Mucosa of rectum (tissue), 2 donors: ENCODE measurements around the gene KLHDC4.

Source experiments
- H3K27ac ChIP-seq, 2 donors: one replicate each; pipeline ENCODE4 v1.7.0; 2013; ENCODE audit warnings: inconsistent platforms in 2 of 2, low read depth in 2 of 2, low read length in 2 of 2
- H3K27me3 ChIP-seq, 2 donors: one replicate each; pipeline ENCODE4 v1.7.0; 2013; ENCODE audit warnings: low read length in 2 of 2; ENCODE audit not compliant: control insufficient read depth in 2 of 2, insufficient read depth in 2 of 2
- H3K36me3 ChIP-seq, 2 donors: one replicate each; pipeline ENCODE4 v1.7.0; 2013; ENCODE audit warnings: low read length in 2 of 2; ENCODE audit not compliant: control insufficient read depth in 2 of 2, insufficient read depth in 2 of 2
- H3K4me1 ChIP-seq, 2 donors: one replicate each; pipeline ENCODE4 v1.7.0; 2013; ENCODE audit warnings: low read length in 2 of 2, mild to moderate bottlenecking in 1 of 2; ENCODE audit not compliant: control insufficient read depth in 2 of 2, insufficient read depth in 2 of 2
- H3K4me3 ChIP-seq, 2 donors: one replicate each; pipeline ENCODE4 v1.7.0; 2013; ENCODE audit warnings: low read length in 2 of 2
- H3K9ac ChIP-seq, 2 donors: one replicate each; pipeline ENCODE4 v1.7.0; 2013; ENCODE audit warnings: low read length in 2 of 2, low read depth in 1 of 2, mild to moderate bottlenecking in 1 of 2
- H3K9me3 ChIP-seq, 2 donors: one replicate each; pipeline ENCODE4 v1.7.0; 2013; ENCODE audit warnings: low read length in 2 of 2; ENCODE audit not compliant: control insufficient read depth in 2 of 2
- donor health status: healthy.
- donor health status: Normal muscosa, but diverticular disease.

Gene KLHDC4

GRCh38 chr16:87708881-87709638 is 56.7 kb downstream of the KLHDC4 start:
- no peak overlapping the region for H3K4me3 ChIP-seq
- H3K9ac ChIP-seq, result no peak overlapping the region
- peaks cover 26 to 31% of the 10 kb centered on the region in 2 donors for H3K36me3 ChIP-seq
- H3K9me3 ChIP-seq, result no peaks in the 10 kb centered on the region
- H3K27ac ChIP-seq, result no peak overlapping the region
- H3K27me3 ChIP-seq, result no peaks in the 10 kb centered on the region
- peaks cover 0 to 4% of the 10 kb centered on the region in 2 donors for H3K4me1 ChIP-seq

DNA sequence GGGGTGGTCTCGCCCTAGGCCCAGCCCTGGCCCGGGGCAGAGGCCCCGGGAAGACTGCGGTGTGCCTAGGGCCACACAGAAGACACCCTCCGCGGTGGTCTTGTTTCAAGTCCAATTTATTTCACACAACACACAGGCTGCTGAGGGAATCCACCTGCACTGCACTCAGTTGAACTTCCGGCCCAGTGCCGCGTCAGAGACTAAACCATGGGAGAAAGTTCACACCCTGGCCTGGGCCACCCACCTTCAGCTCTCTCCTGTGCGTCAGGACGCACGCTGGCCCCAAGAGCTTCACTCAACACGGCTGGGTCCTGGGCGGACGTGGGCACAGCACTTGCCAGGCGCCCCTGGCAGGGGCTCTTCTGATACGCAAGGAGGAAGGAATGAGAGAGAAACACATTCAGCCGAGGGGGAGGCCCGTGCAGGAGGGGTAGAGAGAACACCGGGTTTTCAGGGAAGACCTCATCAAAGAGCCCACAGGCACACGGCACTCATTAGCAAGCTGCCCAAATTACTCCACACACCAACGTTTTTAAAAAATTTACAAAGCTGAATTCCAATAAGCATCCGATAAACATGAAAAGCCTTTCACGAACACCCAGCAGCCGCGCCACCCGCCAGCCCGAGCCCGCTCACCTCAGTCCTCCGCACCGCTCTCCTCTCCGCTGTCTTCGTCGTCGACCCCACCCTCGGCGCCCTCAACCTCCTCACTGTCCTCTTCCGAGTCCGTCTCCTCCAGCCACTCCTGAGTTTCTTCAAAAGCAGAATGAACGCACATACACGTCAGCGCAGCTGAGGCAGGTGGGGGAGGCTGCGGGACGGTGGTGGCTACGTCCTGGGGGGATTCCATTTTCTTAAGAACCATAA is 57.8 kb downstream of the KLHDC4 start:
- no peak overlapping the region for H3K4me3 ChIP-seq
- peaks cover 0 to 4% of the 10 kb centered on the region in 2 donors for H3K4me1 ChIP-seq
- no peaks in the 10 kb centered on the region for H3K9me3 ChIP-seq
- no peak overlapping the region for H3K27ac ChIP-seq
- peaks cover 30 to 31% of the 10 kb centered on the region in 2 donors for H3K36me3 ChIP-seq
- H3K9ac ChIP-seq, result no peak overlapping the region
- H3K27me3 ChIP-seq, result no peaks in the 10 kb centered on the region

DNA sequence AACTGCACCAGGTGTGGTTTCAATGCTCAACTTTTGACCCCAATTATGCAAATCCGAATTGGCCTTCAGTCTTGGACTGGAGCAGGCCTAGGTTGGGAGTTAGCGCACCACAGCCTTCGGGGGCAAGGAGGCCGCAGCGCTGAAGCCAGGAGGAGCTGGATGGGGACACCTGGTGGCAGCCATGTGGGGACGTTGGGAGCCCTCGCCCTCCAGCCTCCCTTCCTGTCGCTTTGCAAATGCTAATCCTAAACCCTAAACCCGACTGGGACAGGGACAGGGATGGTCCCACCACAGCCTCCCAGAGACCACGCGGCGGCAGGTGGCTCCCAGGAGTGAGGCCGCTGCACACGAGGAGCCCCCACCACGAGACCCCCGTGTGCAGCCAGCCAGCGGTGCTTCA is 58.7 kb downstream of the KLHDC4 start:
- H3K4me1 ChIP-seq, result no peaks in the 10 kb centered on the region
- H3K4me3 ChIP-seq, result no peak overlapping the region
- H3K27me3 ChIP-seq, result no peaks in the 10 kb centered on the region
- H3K27ac ChIP-seq, result no peak overlapping the region
- H3K36me3 ChIP-seq, result peaks cover 30 to 31% of the 10 kb centered on the region in 2 donors
- H3K9me3 ChIP-seq, result no peaks in the 10 kb centered on the region
- no peak overlapping the region for H3K9ac ChIP-seq

DNA sequence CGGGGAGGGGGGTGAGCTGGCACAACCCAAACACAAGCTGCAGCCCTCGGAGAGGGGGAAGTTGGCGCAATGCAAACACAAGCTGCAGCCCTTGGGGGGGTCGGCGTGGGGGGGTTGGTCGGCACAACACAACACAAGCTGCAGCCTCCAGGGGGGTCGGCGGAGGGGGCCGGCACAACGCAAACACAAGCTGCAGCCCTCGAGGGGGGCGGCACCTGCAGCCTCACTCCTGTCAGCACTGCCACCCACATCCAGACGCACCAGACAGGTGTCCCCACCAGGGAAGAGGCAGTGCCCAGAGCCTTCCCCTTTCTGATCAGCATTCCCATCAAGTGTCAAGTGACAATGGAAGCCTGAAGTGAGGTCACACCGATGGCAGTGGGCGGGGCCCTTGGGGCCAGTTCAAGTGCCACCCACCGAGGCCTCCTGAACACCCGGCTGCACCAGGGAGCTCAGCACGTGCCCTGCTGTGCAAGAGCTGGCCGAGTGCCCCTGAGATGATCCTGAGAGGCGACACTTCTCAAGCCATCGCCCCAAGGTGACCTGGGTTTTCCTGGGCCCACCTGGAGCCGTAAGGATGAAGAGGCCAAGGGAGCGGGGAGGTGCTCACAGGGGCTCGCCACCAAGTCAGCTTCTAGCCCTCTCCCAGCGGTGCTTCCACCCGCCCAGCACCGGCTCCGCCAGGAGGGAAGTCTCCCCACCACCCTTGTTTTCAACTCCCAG is 59.3 kb downstream of the KLHDC4 start:
- no peaks in the 10 kb centered on the region for H3K9me3 ChIP-seq
- no peak overlapping the region for H3K4me3 ChIP-seq
- peaks cover 30 to 34% of the 10 kb centered on the region in 2 donors for H3K36me3 ChIP-seq
- no peak overlapping the region for H3K9ac ChIP-seq
- H3K27me3 ChIP-seq, result no peaks in the 10 kb centered on the region
- no peak overlapping the region for H3K27ac ChIP-seq
- H3K4me1 ChIP-seq, result no peaks in the 10 kb centered on the region

- no peaks in the 10 kb centered on the region for H3K27me3 ChIP-seq
- no peaks in the 10 kb centered on the region for H3K9me3 ChIP-seq
- no peak overlapping the region for H3K9ac ChIP-seq
- peaks cover 30 to 31% of the 10 kb centered on the region in 2 donors for H3K36me3 ChIP-seq
- H3K27ac ChIP-seq, result no peak overlapping the region
- H3K4me3 ChIP-seq, result no peak overlapping the region
- no peaks in the 10 kb centered on the region for H3K4me1 ChIP-seq
These were observed 60.0 kb downstream of the KLHDC4 start for GRCh38 chr16:87705771-87706277.

DNA sequence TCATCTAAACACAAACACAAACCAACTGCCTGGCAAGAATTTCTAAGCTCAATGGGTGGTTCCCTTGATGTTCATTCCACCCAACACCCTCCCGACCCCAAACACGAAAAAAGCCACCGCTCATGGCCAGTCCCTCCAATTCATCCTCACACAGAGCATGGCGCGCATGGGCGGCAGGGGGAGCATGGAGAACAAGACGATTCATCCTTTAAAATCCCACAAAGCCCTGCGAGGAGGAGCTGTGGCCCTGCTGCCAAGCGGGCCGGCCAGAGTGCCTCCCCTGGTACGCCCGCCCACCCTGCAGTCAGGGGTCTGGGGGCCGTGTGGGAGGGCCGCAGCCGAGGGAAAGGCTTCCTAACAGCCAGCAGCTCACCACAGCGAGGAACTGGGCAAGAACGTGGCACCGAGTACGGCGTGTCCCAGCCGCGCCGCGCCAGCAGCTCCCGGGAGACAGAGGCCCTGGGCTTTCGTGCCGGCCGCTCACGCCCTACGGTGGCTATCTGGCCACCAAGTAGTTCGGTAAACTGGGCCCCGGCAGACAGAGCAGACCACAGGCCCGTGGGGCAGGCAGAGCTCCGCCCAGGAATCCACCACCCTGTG is 60.9 kb downstream of the KLHDC4 start:
- no peaks in the 10 kb centered on the region for H3K4me1 ChIP-seq
- H3K4me3 ChIP-seq, result no peak overlapping the region
- peaks cover 26 to 32% of the 10 kb centered on the region in 2 donors for H3K36me3 ChIP-seq
- H3K27me3 ChIP-seq, result no peaks in the 10 kb centered on the region
- no peaks in the 10 kb centered on the region for H3K9me3 ChIP-seq
- H3K9ac ChIP-seq, result no peak overlapping the region
- no peak overlapping the region for H3K27ac ChIP-seq

DNA sequence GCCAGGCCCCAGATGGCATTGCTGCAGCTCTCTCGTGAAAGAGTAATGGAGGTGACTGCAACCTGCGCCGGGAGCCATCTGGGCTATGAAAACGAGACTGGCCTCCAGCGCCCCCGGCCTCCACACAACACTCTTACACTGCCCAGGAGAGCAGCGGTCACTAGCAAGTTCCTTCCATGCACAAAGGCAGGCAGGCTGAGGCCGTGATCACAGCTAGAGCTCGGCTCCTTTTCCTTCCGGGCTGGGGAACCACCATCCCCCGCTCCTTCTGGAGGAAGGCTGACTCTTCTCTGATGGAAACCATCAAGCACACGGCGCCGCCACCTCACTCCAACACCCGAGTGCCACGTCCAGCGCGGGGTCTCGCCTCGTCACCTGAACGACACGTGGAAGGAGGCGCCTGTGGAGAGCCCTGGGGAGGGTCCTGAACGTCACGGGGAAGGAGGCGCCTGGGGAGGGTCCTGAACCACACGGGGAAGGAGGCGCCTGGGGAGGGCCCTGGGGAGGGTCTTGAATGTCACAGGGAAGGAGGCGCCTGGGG is 61.9 kb downstream of the KLHDC4 start:
- Histone ChIP-seq H3K27me3 (no peaks in the 10 kb centered on the region), H3K36me3 (peaks cover 21 to 23% of the 10 kb centered on the region in 2 donors), H3K4me1 (no peaks in the 10 kb centered on the region), H3K9ac (no peak overlapping the region), H3K4me3 (no peak overlapping the region), H3K27ac (no peak overlapping the region), H3K9me3 (no peaks in the 10 kb centered on the region)

DNA sequence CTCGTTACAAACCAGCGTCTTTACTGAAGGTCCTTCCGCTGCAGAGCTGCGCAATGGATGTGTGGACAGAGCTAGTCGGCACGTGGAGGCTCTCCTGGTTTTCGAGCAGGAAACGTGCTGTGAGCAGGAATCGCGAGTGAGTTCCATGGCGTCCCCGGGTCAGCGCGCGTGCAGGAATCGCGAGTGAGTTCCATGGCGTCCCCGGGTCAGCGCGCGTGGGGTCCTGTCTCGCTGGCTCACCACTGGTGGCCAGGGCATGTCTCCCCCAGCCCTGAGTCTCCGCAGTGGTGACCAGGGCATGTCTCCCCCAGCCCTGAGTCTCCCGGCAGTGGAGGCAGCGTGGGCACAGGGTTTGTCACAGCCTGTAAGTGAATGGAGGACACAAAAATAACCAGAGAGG is 62.7 kb downstream of the KLHDC4 start:
- Histone ChIP-seq H3K27me3 (no peaks in the 10 kb centered on the region), H3K4me1 (no peaks in the 10 kb centered on the region), H3K9ac (no peak overlapping the region), H3K27ac (no peak overlapping the region), H3K4me3 (no peak overlapping the region), H3K36me3 (peaks cover 13 to 22% of the 10 kb centered on the region in 2 donors), H3K9me3 (no peaks in the 10 kb centered on the region)

DNA sequence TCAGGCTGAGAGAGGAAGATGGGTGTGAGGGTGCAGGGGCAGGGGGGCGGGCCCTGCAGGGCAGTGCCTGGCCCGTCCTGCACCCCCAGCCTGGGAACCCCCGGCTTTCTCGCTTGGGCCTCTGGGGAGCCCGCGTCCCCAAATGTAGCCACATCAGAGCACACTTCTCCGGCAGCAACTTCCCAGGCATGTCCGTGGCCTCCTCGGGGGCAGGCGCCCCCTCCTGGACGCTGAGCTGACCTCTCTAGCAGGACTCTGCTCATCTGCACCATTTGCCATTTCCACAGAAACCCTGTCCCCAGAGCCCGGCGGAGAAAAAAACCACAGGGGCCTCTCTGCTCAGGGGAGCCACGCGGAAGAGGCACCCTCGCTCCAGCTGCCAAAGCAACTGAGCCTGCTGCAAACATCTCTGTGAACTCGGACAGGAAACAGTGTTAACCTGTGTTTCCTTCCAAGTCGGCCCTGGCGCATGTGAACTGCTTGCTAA is 63.4 kb downstream of the KLHDC4 start:
- H3K36me3 ChIP-seq, result peaks cover 6 to 15% of the 10 kb centered on the region in 2 donors
- no peak overlapping the region for H3K27ac ChIP-seq

More for the DNA sequence above, 63.4 kb downstream of the KLHDC4 start:
- no peak overlapping the region for H3K4me3 ChIP-seq
- no peaks in the 10 kb centered on the region for H3K9me3 ChIP-seq
- no peaks in the 10 kb centered on the region for H3K4me1 ChIP-seq
- H3K9ac ChIP-seq, result no peak overlapping the region
- H3K27me3 ChIP-seq, result no peaks in the 10 kb centered on the region
